Stomach (tissue), 9 donors: ENCODE results near the gene ZNF573. TPM values are rescaled to one million over a fixed set of nuclear protein-coding genes. Genes with fewer than 3 reads are reported as not detected.
"Not testable (repeated sequence)": the region's sequence is repeated elsewhere in the genome, so short reads cannot be mapped to it uniquely, and the experiment has no call there.

Experiments used
- DNase-seq, 2 donors: peaks; one replicate each; pipeline versions ENCODE4 v3.0.0 to v3.0.0-alpha.2; 2013 to 2019
- H3K27ac ChIP-seq, 5 donors: fragments of 200-600 bp in 4 of 5; sonication (generic) in 4 of 5; one replicate each; pipeline ENCODE4 v1.5.1; 2013 to 2019; ENCODE audit warnings: mild to moderate bottlenecking in 1 of 5, moderate library complexity in 1 of 5
- H3K27me3 ChIP-seq, 3 donors: fragments of 200-600 bp; sonication (generic); one replicate each; pipeline ENCODE4 v1.5.1; 2017 to 2019; ENCODE audit warnings: mixed run types in 1 of 3
- H3K36me3 ChIP-seq, 4 donors: fragments of 200-600 bp; sonication (generic); 1 replicate in 3 of 4; 2 replicates in 1 of 4; pipeline ENCODE4 v1.5.1; 2016 to 2019
- H3K4me1 ChIP-seq, 4 donors: fragments of 200-600 bp; sonication (generic); one replicate each; pipeline ENCODE4 v1.5.1; 2016 to 2019
- H3K4me3 ChIP-seq, 4 donors: fragments of 200-600 bp; sonication (generic) in 3 of 4; one replicate each; pipeline ENCODE4 v1.5.1; 2016 to 2019; ENCODE audit warnings: mild to moderate bottlenecking in 1 of 4
- H3K9me3 ChIP-seq, 4 donors: fragments of 200-600 bp; sonication (generic); one replicate each; pipeline ENCODE4 v1.5.1; 2016 to 2019
- CTCF ChIP-seq, 7 experiments: fragments of 450-650 bp in 4 of 7; fragments of 200-600 bp in 3 of 7; sonication (generic) in 3 of 7; IDR thresholded peaks; one replicate each; pipeline ENCODE4 v1.5.1; 2016 to 2019; ENCODE audit warnings: antibody characterized with exemption in 7 of 7, control low read depth in 2 of 7, mild to moderate bottlenecking in 1 of 7
- EP300 ChIP-seq: sonication (generic); formaldehyde crosslinking; IDR thresholded peaks from one replicate; pipeline ENCODE4 v1.6.1; 2017; ENCODE audit warnings: antibody characterized with exemption
- POLR2A ChIP-seq, 4 donors: fragments of 450-650 bp; IDR thresholded peaks; one replicate each; pipeline ENCODE4 v1.6.1; 2016; ENCODE audit warnings: antibody characterized with exemption in 4 of 4, control low read depth in 2 of 4, mild to moderate bottlenecking in 1 of 4, moderate library complexity in 1 of 4
- POLR2AphosphoS5 ChIP-seq, 3 donors: sonication (generic); formaldehyde crosslinking; IDR thresholded peaks; one replicate each; pipeline ENCODE4 v1.6.1; 2016; ENCODE audit warnings: antibody characterized with exemption in 3 of 3
- WGBS, 5 donors: extraction: QIAGEN DNeasy Blood & Tissue Kit in 3 of 5; methylation state at CpG; one replicate each; pipeline versions ENCODE4 v1.1.5 to v1.1.7; 2013 to 2018; 5-methylcytosine and 5-hydroxymethylcytosine counted together
- intact Hi-C: fragments of 100-400 bp; cut with DNase I; formaldehyde crosslinking; loops from one replicate; pipeline ENCODE4 v1.15.1; 2023; ENCODE audit warnings: low total_unique reads
- polyA plus RNA-seq, 3 donors: library from polyadenylated mRNA; stranded (reverse); fragments of 200-250 nt; gene quantifications; one replicate each; pipeline ENCODE4 v1.2.3, GENCODE V29; 2013
- total RNA-seq, 5 donors: library from RNA; depleted of rRNA; stranded (reverse); fragments of >200 nt; gene quantifications; one replicate each; pipeline versions ENCODE4 v1.1.0 to v1.2.3, GENCODE V29; 2014 to 2016
- donor health status: healthy with polysubstance abuse.
- donor health status: Bipolar disorder and iron deficiency.
- donor health status: healthy.

ZNF573 gene
- total and polyA plus RNA-seq, 8 donors = 0.68 to 22.6 (median 3.1) TPM; not detected in 1

GRCh38 chr19:37770985-37771384 lies 8.4 kb downstream of the ZNF573 start:
- 91 to 100% (median 99%) methylated on average over 1 of the region's 1 CpG for WGBS, 5 donors
- no peak for DNase-seq
- Histone ChIP-seq H3K27me3 (no peaks in the 10 kb centered on the region), H3K36me3 (peaks cover 16 to 79% (median 74%) of the 10 kb centered on the region in 4 donors), H3K4me1 (no peaks in the 10 kb centered on the region), H3K9me3 (peaks cover 0 to 33% (median 11%) of the 10 kb centered on the region in 4 donors), H3K4me3 (no peak overlapping the region), H3K27ac (no peak overlapping the region)
- TF ChIP-seq CTCF (IDR thresholded peaks at IDR 0.05) (no peak), EP300 (no peak)
- intact Hi-C loops = no loop called here

GRCh38 chr19:37763488-37763887 lies 15.9 kb downstream of the ZNF573 start:
- TF ChIP-seq CTCF (IDR thresholded peaks at IDR 0.05) (no peak), POLR2AphosphoS5 (IDR thresholded peaks at IDR 0.05) (no peak), EP300 (no peak), POLR2A (IDR thresholded peaks at IDR 0.05) (no peak)
- Histone ChIP-seq H3K27ac (no peak overlapping the region), H3K27me3 (no peaks in the 10 kb centered on the region), H3K36me3 (peaks cover 22 to 98% (median 96%) of the 10 kb centered on the region in 4 donors), H3K9me3 (peaks cover 0 to 71% (median 23%) of the 10 kb centered on the region in 4 donors), H3K4me1 (no peaks in the 10 kb centered on the region), H3K4me3 (no peak overlapping the region)
- intact Hi-C loops = no loop called here
- 93 to 97% (median 95%) methylated on average over 1 of the region's 1 CpG for WGBS, 5 donors
- DNase-seq = no peak

- WGBS, 5 donors = 92 to 98% (median 96%) methylated on average over 3 to 4 of the region's 4 CpGs
These were observed 21.7 kb downstream of the ZNF573 start for GRCh38 chr19:37757683-37758082.

GRCh38 chr19:37738371-37738770 lies 41.0 kb downstream of the ZNF573 start:
- H3K4me1 ChIP-seq = no peaks in the 10 kb centered on the region
- H3K36me3 ChIP-seq = peaks cover 31 to 98% (median 45%) of the 10 kb centered on the region in 4 donors
- DNase-seq = no peak
- H3K27me3 ChIP-seq = no peaks in the 10 kb centered on the region
- peaks cover 51 to 100% (median 79%) of the 10 kb centered on the region in 4 donors for H3K9me3 ChIP-seq
- H3K4me3 ChIP-seq = no peak overlapping the region
- no peak overlapping the region for H3K27ac ChIP-seq
- intact Hi-C loops = no loop called here
- WGBS, 5 donors = 78 to 88% (median 79%) methylated on average over 5 of the region's 5 CpGs
- TF ChIP-seq CTCF (IDR thresholded peaks at IDR 0.05) (no peak), EP300 (no peak), POLR2AphosphoS5 (IDR thresholded peaks at IDR 0.05) (no peak), POLR2A (IDR thresholded peaks at IDR 0.05) (no peak)

More at GRCh38 chr19:37757683-37758082, 21.7 kb downstream of the ZNF573 start:
- H3K4me3 ChIP-seq, H3K4me1 ChIP-seq, H3K27ac ChIP-seq, DNase-seq, intact Hi-C loops, H3K27me3 ChIP-seq: not testable (repeated sequence)
- Histone ChIP-seq H3K9me3 (peaks cover 0 to 68% (median 25%) of the 10 kb centered on the region in 4 donors), H3K36me3 (peaks cover 9 to 94% (median 71%) of the 10 kb centered on the region in 4 donors)

- no peak for TF ChIP-seq EP300
- no peak for TF ChIP-seq POLR2AphosphoS5 (IDR thresholded peaks at IDR 0.05)
- no peak for TF ChIP-seq CTCF (IDR thresholded peaks at IDR 0.05)
- no peak for TF ChIP-seq POLR2A (IDR thresholded peaks at IDR 0.05)
These were observed 54.2 kb downstream of the ZNF573 start for GRCh38 chr19:37725181-37725580.

More at GRCh38 chr19:37725181-37725580, 54.2 kb downstream of the ZNF573 start:
- Histone ChIP-seq H3K4me1 (no peaks in the 10 kb centered on the region), H3K27ac (no peak overlapping the region), H3K4me3 (no peak overlapping the region), H3K27me3 (no peaks in the 10 kb centered on the region), H3K9me3 (peaks cover 0 to 52% (median 21%) of the 10 kb centered on the region in 4 donors), H3K36me3 (peaks cover 0 to 10% (median 3%) of the 10 kb centered on the region in 4 donors)
- DNase-seq = peak in 1 of 2 donors; percentile 5
- WGBS, 5 donors = 83 to 97% (median 89%) methylated on average over 2 of the region's 2 CpGs
- intact Hi-C loops = no loop called here
